ENCODE data around the gene NARF.

GRCh38 chr17:82428546-82428945 lies 30.0 kb upstream of the NARF start:
- TF ChIP-seq PRDM15 (CRISPR knock-in tag; IDR thresholded peaks at IDR 0.05) (no peak), CREB1 (CRISPR knock-in tag; IDR thresholded peaks at IDR 0.05) (no peak)

All from WTC11 (cell line).